Stimulated activated CD4-positive, alpha-beta T cell treated with anti-CD3 and anti-CD28 coated beads, TNF-alpha, amount 100 ng/mL, for 4 hours (primary cell): ENCODE measurements around the gene RIOX2.

ENCODE experiments used
- DNase-seq, 3 experiments: peaks; one replicate each; pipeline ENCODE4 v3.0.0-alpha.2; 2020; ENCODE audit warnings: low read depth in 3 of 3

RIOX2 gene

GRCh38 chr3:97954228-97954827 lies 17.9 kb downstream of the RIOX2 start:
- DNase-seq = no peak

GRCh38 chr3:97952872-97953271 lies 19.4 kb downstream of the RIOX2 start:
- DNase-seq = no peak

GRCh38 chr3:97952280-97952679 lies 20.0 kb downstream of the RIOX2 start:
- no peak for DNase-seq

- DNase-seq = no peak
Observed at GRCh38 chr3:97950360-97950759, 21.9 kb downstream of the RIOX2 start.

- no peak for DNase-seq
Observed at GRCh38 chr3:97949743-97950142, 22.5 kb downstream of the RIOX2 start.

- no peak for DNase-seq
Observed at GRCh38 chr3:97949110-97949485, 23.1 kb downstream of the RIOX2 start.

GRCh38 chr3:97948351-97949109 lies 23.7 kb downstream of the RIOX2 start:
- no peak for DNase-seq

GRCh38 chr3:97942801-97943546 lies 29.3 kb downstream of the RIOX2 start:
- DNase-seq = no peak

- no peak for DNase-seq
Observed at GRCh38 chr3:97940034-97940433, 32.2 kb downstream of the RIOX2 start.

GRCh38 chr3:97939401-97939800 lies 32.8 kb downstream of the RIOX2 start:
- no peak for DNase-seq

GRCh38 chr3:97938444-97938843 lies 33.8 kb downstream of the RIOX2 start:
- DNase-seq = no peak

- no peak for DNase-seq
Observed at GRCh38 chr3:97937205-97937604, 35.0 kb downstream of the RIOX2 start.

GRCh38 chr3:97935842-97936241 lies 36.4 kb downstream of the RIOX2 start:
- no peak for DNase-seq

- DNase-seq = no peak
Observed at GRCh38 chr3:97934980-97935695, 37.1 kb downstream of the RIOX2 start.

- no peak for DNase-seq
Observed at GRCh38 chr3:97932387-97932801, 39.8 kb downstream of the RIOX2 start.

- no peak for DNase-seq
Observed at GRCh38 chr3:97931218-97931617, 41.0 kb downstream of the RIOX2 start.

GRCh38 chr3:97930018-97930417 lies 42.2 kb downstream of the RIOX2 start:
- DNase-seq = no peak

GRCh38 chr3:97928986-97929385 lies 43.2 kb downstream of the RIOX2 start:
- no peak for DNase-seq

- no peak for DNase-seq
Observed at GRCh38 chr3:97927704-97928103, 44.5 kb downstream of the RIOX2 start.

GRCh38 chr3:97917813-97918536 lies 54.3 kb downstream of the RIOX2 start:
- no peak for DNase-seq

GRCh38 chr3:97916576-97916975 lies 55.7 kb downstream of the RIOX2 start:
- no peak for DNase-seq

GRCh38 chr3:97914388-97914787 lies 57.8 kb downstream of the RIOX2 start:
- DNase-seq = no peak
